Endothelial cell of umbilical vein (primary cell): Measurements from ENCODE around the gene RASL12. TPM values are rescaled to one million over a fixed set of nuclear protein-coding genes. Genes with fewer than 3 reads are reported as not detected.

Experiments used
- BruUV-seq: library from RNA; stranded (reverse); fragments of 400-500 nt; replicated peaks from 2 replicates; lab custom pipeline; 2021; lab: Mats Ljungman, UMichigan
- CTCF ChIA-PET: fragments of 300-600, 350-600 bp; sonication (Branson Sonifier 250); formaldehyde crosslinking; loops from one replicate; lab custom pipeline; 2021; ENCODE audit warnings: antibody characterized with exemption, inconsistent platforms; lab: Charles Lee
- POLR2A ChIA-PET: fragments of 300-600, 350-600 bp; sonication (Branson Sonifier 250); formaldehyde crosslinking; loops from one replicate; lab custom pipeline; 2021; ENCODE audit warnings: antibody characterized with exemption, inconsistent platforms; lab: Charles Lee
- DNase-seq: peaks from one replicate; pipeline ENCODE4 v3.0.0-alpha.2; 2011; ENCODE audit warnings: low read depth, low spot score
- FAIRE-seq: peaks from 2 replicates; lab custom pipeline; 2011; peaks lifted over from hg19 to GRCh38; lab: Jason Lieb, UNC
- H2AFZ ChIP-seq: 2 replicates; pipeline ENCODE4 v1.6.0; 2012; ENCODE audit warnings: low read depth, low read length, control low read depth, inconsistent platforms
- H3K27ac ChIP-seq: 2 replicates; pipeline ENCODE4 v1.5.1; 2011; ENCODE audit warnings: low read depth, mild to moderate bottlenecking, control low read depth, low read length, moderate library complexity; ENCODE audit not compliant: insufficient read depth
- H3K27me3 ChIP-seq, 2 experiments: 2 replicates each; pipeline versions ENCODE4 v1.6.0 to v1.6.1; 2011; ENCODE audit warnings: low read length in 2 of 2, mixed read lengths in 1 of 2; ENCODE audit not compliant: control insufficient read depth in 2 of 2, insufficient read depth in 2 of 2
- H3K36me3 ChIP-seq, 2 experiments: 2 replicates in 1 of 2; 3 replicates in 1 of 2; pipeline ENCODE4 v1.5.1; 2011; ENCODE audit warnings: low read length in 2 of 2, mild to moderate bottlenecking in 1 of 2, moderate library complexity in 1 of 2; ENCODE audit not compliant: control insufficient read depth in 2 of 2, insufficient read depth in 2 of 2; ENCODE audit errors: extremely low read depth in 1 of 2
- H3K4me1 ChIP-seq: 3 replicates; pipeline ENCODE4 v1.5.1; 2011; ENCODE audit warnings: mild to moderate bottlenecking, low read length; ENCODE audit not compliant: control insufficient read depth, insufficient read depth; ENCODE audit errors: extremely low read depth
- H3K4me2 ChIP-seq: 2 replicates; pipeline ENCODE4 v1.6.1; 2011; ENCODE audit warnings: low read length, control low read depth, mixed read lengths; ENCODE audit not compliant: insufficient read depth
- H3K4me3 ChIP-seq, 3 experiments: fragments of 200-600 bp in 1 of 3; sonication (generic), shearing (Covaris generic) in 1 of 3; replicated peaks in 1 of 3; 2 replicates each; pipeline ENCODE4 v1.5.1; 2011 to 2016; ENCODE audit warnings: control low read depth in 3 of 3, low read length in 3 of 3, mild to moderate bottlenecking in 2 of 3, inconsistent platforms in 1 of 3, low read depth in 1 of 3, moderate library complexity in 1 of 3; ENCODE audit not compliant: insufficient read depth in 1 of 3
- H3K79me2 ChIP-seq: 2 replicates; pipeline ENCODE4 v1.6.0; 2012; ENCODE audit warnings: low read length, inconsistent platforms; ENCODE audit not compliant: control insufficient read depth, insufficient read depth
- H3K9ac ChIP-seq: replicated peaks from 2 replicates; pipeline ENCODE3; 2011; ENCODE audit warnings: low read length, control low read depth; ENCODE audit not compliant: insufficient read depth; ENCODE audit errors: extremely low read depth
- H3K9me1 ChIP-seq: replicated peaks from 3 replicates; pipeline ENCODE4 v1.6.0; 2011; ENCODE audit warnings: mild to moderate bottlenecking, low read length; ENCODE audit not compliant: control insufficient read depth, insufficient read depth; ENCODE audit errors: extremely low read depth
- H3K9me3 ChIP-seq: replicated peaks from 2 replicates; pipeline ENCODE4 v1.5.1; 2012; ENCODE audit warnings: low read length, inconsistent platforms; ENCODE audit not compliant: control insufficient read depth, insufficient read depth
- H4K20me1 ChIP-seq: replicated peaks from 2 replicates; pipeline ENCODE3; 2011; ENCODE audit warnings: mild to moderate bottlenecking, low read length; ENCODE audit not compliant: control insufficient read depth, insufficient read depth; ENCODE audit errors: extremely low read depth
- EZH2 ChIP-seq: IDR thresholded peaks from 2 replicates; pipeline ENCODE4 v1.6.1; 2012; ENCODE audit warnings: borderline replicate concordance, low read depth, mild to moderate bottlenecking, moderate library complexity, low read length, inconsistent platforms; ENCODE audit not compliant: severe bottlenecking
- FOS ChIP-seq: IDR thresholded peaks from 2 replicates; pipeline ENCODE4 v1.6.1; 2011; ENCODE audit warnings: mild to moderate bottlenecking, low read length, moderate library complexity, borderline replicate concordance; ENCODE audit not compliant: insufficient read depth
- GATA2 ChIP-seq: IDR thresholded peaks from 2 replicates; pipeline ENCODE4 v1.7.0; 2011; ENCODE audit warnings: low read depth, mild to moderate bottlenecking, moderate library complexity, mixed read lengths, low read length; ENCODE audit not compliant: insufficient read length, insufficient read depth
- JUN ChIP-seq: IDR thresholded peaks from 2 replicates; pipeline ENCODE4 v1.6.1; 2011; ENCODE audit warnings: borderline replicate concordance, low read depth; ENCODE audit not compliant: insufficient read length, insufficient read depth
- MYC ChIP-seq: IDR thresholded peaks from one replicate; pipeline ENCODE4 v1.6.1; 2011; ENCODE audit warnings: mild to moderate bottlenecking, low read depth, low read length
- POLR2A ChIP-seq: IDR thresholded peaks from 2 replicates; pipeline ENCODE4 v1.6.1; 2012; ENCODE audit warnings: low read depth, mild to moderate bottlenecking, control low read depth, low read length
- POLR2AphosphoS5 ChIP-seq: IDR thresholded peaks from 2 replicates; pipeline ENCODE4 v1.6.1; 2012; ENCODE audit warnings: low read depth, mild to moderate bottlenecking, control low read depth, low read length, moderate library complexity; ENCODE audit not compliant: insufficient read depth
- dilution Hi-C: fragments of 300-500 bp; cut with MboI; formaldehyde crosslinking; loops from one replicate; pipeline ENCODE4 v1.15.0; 2019; ENCODE audit warnings: low sequenced_read_pairs; ENCODE audit not compliant: extremely low pct_ligation_motif_present
- intact Hi-C: fragments of 100-400 bp; cut with micrococcal nuclease; formaldehyde crosslinking; loops from one replicate; pipeline ENCODE4 v1.10.0; 2022
- polyA plus RNA-seq, 4 experiments: library from polyadenylated mRNA; depleted of rRNA in 3 of 4; stranded (reverse) in 3 of 4; unstranded in 1 of 4; fragments of >200 nt; gene quantifications; 2 replicates each; pipeline versions ENCODE4 v1.2.1 to v1.2.3, GENCODE V29; 2011 to 2012; ENCODE audit warnings: missing spikeins in 1 of 4
- total RNA-seq: library from RNA; stranded (reverse); gene quantifications from 2 replicates; pipeline ENCODE4 v1.2.3, GENCODE V29; 2021
- TF ChIP-seq, protein P1 (sequence below), 2 donors: IDR thresholded peaks; 1 replicate in 1 of 2; 2 replicates in 1 of 2; pipeline ENCODE4 v1.5.1; 2011; ENCODE audit warnings: low read length in 2 of 2, mild to moderate bottlenecking in 2 of 2, moderate library complexity in 2 of 2, control low read depth in 1 of 2, inconsistent platforms in 1 of 2, low read depth in 1 of 2; ENCODE audit not compliant: insufficient read depth in 1 of 2; ENCODE audit errors: extremely low read depth in 1 of 2
- TF ChIP-seq, protein P2 (sequence below): IDR thresholded peaks from 2 replicates; pipeline ENCODE4 v1.6.1; 2011; ENCODE audit not compliant: insufficient read depth, insufficient read length

The RASL12 gene
- total and polyA plus RNA-seq, 2 donors (not counting 3 experiments of a cell fraction or from before 2014, with no cell fraction given): not detected

DNA sequence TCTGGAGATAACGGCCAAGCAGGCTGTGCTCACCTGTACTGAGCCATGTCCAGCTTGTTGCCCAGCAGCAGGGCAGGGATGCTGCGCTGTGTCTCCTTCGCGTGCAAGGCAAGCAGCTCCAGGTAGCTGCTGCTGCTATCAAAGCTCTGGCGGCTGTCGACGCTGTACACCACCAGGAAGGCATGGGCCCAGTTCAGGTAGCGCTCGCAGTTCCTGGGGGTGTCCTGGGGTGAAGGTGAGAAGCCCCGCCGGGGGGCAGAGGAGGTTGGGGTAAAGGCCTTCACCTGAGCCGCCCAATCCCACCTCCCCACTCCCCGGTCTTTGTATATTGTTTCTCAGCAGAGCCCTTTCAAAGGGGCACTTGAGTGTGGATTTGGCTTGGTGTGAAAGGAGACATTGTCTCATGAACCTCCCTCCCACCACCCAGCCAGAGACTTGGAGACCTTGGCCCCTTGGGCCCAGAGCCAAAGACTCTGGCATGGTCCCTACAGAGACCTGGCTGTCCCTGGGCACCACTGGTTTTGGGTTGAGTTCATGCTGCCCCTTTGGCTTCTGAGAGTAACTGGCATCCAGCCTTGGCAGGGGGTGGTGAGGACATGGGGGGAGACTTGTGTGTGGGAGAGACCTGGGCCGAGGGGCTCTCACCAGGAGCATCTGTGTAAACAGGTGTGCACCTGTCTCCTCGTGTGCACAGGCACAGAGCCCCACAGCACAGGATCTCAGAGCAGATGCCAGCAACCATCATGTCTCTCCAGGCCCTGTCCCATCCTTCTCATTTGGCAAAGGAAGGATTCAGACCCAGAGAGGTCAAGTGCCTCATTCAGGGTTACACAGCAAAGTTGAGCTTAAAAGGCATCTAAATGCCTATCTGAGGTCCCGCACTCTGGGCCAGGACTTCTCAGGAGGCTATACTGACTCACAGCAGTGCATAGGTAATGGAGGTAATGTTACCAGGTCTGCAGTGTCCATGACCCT is 9.1 kb downstream of the RASL12 start:
- BruUV-seq: no TSS peak
- no peak overlapping the region for H3K9ac ChIP-seq
- H4K20me1 ChIP-seq: no peaks in the 10 kb centered on the region
- dilution Hi-C loops (no loop called here), intact Hi-C loops (no loop called here)
- no peak overlapping the region for H3K27ac ChIP-seq
- no peaks in the 10 kb centered on the region for H3K79me2 ChIP-seq
- H3K9me1 ChIP-seq: no peaks in the 10 kb centered on the region
- no peaks in the 10 kb centered on the region for H3K27me3 ChIP-seq
- FAIRE-seq (no peak), DNase-seq (no peak)
- H3K4me3 ChIP-seq: no peak overlapping the region
- H2AFZ ChIP-seq: no peak overlapping the region
- no peaks in the 10 kb centered on the region for H3K4me1 ChIP-seq
- CTCF ChIA-PET: interaction anchor here (0.8 to 1.4 kb wide), 3 partner anchors 24 to 212 kb away, joined by 3 to 6 read pairs (median 4); no protein-coding TSS in a partner anchor
- no peak overlapping the region for H3K4me2 ChIP-seq
- TF ChIP-seq GATA2 (no peak), EZH2 (no peak), POLR2AphosphoS5 (no peak), POLR2A (no peak), FOS (no peak), MYC (no peak), JUN (no peak)
- TF ChIP-seq, protein P1, sequence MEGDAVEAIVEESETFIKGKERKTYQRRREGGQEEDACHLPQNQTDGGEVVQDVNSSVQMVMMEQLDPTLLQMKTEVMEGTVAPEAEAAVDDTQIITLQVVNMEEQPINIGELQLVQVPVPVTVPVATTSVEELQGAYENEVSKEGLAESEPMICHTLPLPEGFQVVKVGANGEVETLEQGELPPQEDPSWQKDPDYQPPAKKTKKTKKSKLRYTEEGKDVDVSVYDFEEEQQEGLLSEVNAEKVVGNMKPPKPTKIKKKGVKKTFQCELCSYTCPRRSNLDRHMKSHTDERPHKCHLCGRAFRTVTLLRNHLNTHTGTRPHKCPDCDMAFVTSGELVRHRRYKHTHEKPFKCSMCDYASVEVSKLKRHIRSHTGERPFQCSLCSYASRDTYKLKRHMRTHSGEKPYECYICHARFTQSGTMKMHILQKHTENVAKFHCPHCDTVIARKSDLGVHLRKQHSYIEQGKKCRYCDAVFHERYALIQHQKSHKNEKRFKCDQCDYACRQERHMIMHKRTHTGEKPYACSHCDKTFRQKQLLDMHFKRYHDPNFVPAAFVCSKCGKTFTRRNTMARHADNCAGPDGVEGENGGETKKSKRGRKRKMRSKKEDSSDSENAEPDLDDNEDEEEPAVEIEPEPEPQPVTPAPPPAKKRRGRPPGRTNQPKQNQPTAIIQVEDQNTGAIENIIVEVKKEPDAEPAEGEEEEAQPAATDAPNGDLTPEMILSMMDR (IDR thresholded peaks at IDR 0.05; ENCODE audit: extremely low read depth in 1 of 2, insufficient read depth in 1 of 2, low read depth in 1 of 2, low read length in 2 of 2): no peak
- TF ChIP-seq, protein P2, sequence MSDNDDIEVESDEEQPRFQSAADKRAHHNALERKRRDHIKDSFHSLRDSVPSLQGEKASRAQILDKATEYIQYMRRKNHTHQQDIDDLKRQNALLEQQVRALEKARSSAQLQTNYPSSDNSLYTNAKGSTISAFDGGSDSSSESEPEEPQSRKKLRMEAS: no peak
- no peaks in the 10 kb centered on the region for H3K36me3 ChIP-seq
- no peaks in the 10 kb centered on the region for H3K9me3 ChIP-seq
- POLR2A ChIA-PET: no interaction called here
